Loucy (cell line): ENCODE measurements around the gene SLC9A2.

ENCODE experiments used
- EZH2phosphoT487 ChIP-seq: fragments of 200-600 bp; IDR thresholded peaks from 2 replicates; pipeline ENCODE4 v1.6.1; 2018; ENCODE audit warnings: antibody characterized with exemption, mild to moderate bottlenecking, moderate library complexity, borderline replicate concordance
- TF ChIP-seq, protein P1 (sequence below): fragments of 200-600 bp; sonication (generic); conservative IDR thresholded peaks from 2 replicates; pipeline ENCODE4 v1.5.1; 2014; ENCODE audit warnings: mild to moderate bottlenecking, antibody characterized with exemption, low read length

DNA sequence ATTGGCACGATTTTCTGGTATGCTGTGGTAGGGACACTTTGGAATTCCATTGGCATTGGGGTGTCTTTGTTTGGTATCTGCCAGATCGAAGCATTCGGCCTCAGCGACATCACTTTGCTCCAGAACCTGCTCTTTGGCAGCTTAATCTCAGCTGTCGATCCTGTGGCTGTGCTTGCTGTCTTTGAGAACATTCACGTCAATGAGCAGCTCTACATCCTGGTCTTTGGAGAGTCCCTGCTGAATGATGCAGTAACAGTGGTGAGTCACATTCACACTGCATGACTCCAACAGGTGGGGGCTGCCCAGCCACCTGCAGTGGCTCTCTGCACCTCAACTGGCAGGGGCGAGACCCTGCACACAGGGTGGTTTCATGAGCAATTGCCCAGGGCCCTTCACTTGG, 38.4 kb downstream of the SLC9A2 start:
- TF ChIP-seq, protein P1, sequence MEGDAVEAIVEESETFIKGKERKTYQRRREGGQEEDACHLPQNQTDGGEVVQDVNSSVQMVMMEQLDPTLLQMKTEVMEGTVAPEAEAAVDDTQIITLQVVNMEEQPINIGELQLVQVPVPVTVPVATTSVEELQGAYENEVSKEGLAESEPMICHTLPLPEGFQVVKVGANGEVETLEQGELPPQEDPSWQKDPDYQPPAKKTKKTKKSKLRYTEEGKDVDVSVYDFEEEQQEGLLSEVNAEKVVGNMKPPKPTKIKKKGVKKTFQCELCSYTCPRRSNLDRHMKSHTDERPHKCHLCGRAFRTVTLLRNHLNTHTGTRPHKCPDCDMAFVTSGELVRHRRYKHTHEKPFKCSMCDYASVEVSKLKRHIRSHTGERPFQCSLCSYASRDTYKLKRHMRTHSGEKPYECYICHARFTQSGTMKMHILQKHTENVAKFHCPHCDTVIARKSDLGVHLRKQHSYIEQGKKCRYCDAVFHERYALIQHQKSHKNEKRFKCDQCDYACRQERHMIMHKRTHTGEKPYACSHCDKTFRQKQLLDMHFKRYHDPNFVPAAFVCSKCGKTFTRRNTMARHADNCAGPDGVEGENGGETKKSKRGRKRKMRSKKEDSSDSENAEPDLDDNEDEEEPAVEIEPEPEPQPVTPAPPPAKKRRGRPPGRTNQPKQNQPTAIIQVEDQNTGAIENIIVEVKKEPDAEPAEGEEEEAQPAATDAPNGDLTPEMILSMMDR = no peak
- no peak for TF ChIP-seq EZH2phosphoT487
